Anterior cingulate cortex (tissue), 58 donors: ENCODE results near the gene SPRED3.

ENCODE experiments used
- DNase-seq, 58 donors: peaks; one replicate each; lab custom pipeline; 2025; lab: John Stamatoyannopoulos, UW

SPRED3 gene

GRCh38 chr19:38370299-38370698, 18.2 kb upstream of the SPRED3 start:
- DNase-seq = peak in 1 of 58 donors; percentile 9

DNA sequence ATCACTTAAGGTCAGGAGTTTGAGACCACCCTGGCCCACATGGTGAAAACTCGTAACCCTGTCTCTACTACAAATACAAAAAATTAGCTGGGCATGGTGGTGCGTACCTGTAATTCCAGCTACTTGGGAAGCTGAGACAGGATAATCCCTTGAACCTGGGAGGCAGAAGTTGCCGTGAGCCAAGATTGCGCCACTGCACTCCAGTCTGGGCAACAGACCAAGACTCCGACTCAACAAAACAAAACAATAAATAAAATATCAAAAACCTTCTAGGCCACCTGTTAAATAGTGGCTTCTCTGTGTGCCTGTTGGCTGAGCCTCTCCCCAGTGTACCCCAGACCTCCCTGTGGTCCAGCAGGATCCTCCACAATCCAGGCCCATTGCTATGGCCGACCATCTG, 17.4 kb upstream of the SPRED3 start:
- DNase-seq = no peak

DNA sequence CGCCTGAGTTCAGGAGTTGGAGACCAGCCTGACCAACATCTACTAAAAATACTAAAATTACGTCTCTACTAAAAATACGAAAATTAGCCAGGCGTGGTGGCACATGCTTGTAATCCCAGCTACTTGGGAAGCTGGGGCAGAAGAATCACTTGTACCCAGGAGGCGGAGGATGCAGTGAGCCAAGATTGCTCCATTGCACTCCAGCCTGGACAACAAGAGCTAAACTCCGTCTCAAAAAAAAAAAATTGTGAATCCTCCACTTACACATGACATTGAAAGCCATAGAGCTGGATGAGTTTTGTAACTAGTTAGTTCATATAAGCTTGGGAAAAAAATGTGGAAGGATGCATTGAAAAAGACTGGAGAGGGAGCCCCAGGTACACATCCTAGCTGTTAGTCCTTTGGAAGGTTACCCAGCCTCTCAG, 14.6 kb upstream of the SPRED3 start:
- DNase-seq = peak in 1 of 58 donors; percentile 64

DNA sequence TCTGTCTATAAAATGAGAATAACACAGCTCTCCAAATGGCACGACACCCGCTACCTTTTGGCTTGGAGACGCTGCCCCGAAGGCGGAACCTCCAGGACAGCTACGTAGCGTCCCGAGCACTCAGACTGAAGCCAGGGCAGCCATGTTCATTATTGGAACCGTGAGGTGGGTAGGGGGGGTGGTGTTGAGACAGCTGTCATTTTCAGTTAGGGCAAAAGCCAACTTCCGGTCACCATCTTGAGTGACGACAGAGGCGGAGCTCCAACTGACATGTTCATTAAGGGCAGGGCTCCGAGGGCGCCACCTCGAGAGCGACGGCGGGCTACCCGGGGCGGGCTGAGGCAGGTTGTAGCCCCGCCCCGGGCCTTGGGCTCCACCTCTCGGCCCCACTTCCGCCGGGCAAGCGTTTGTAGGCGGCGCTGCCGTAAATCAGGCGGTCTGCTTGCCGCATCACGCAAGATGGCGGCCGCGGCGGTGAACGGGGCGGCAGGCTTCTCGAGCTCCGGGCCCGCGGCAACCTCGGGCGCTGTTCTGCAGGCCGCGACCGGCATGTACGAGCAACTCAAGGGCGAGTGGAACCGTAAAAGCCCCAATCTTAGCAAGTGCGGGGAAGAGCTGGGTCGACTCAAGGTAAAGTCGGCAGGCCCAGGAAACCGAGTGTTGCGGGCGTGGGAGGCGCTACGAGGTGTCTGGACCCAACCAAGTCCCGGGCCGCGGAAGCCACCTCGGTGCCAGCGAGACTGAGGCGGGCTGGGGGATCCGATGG, 14.0 kb upstream of the SPRED3 start, which contains the start of gene PSMD8:
Gene PSMD8 (plus strand): TSS at position 240 of the 766 bp plus-strand sequence. CDS start 31 bp downstream, at position 271.
- peak; percentile 76 to 100 (median 99) for DNase-seq

DNA sequence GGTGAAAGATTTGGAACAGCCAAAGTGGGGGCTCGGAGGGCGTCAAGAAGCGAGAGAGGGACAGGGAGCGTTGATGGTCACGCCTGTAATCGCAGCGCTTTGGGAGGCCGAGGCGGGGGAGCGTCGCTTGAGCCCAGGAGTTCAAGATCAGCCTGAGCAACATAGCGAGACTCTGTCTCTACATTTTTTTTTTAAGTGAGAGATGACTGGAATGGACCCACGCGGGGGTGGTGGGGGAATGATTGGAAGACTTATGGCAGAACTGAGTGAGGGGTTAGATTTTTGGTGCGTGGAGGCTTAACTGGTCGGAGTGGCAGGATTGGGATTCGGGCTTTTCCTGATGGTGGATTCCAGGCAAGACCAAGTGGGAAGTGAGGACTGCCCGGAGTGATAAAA, 13.4 kb upstream of the SPRED3 start:
- no peak for DNase-seq

DNA sequence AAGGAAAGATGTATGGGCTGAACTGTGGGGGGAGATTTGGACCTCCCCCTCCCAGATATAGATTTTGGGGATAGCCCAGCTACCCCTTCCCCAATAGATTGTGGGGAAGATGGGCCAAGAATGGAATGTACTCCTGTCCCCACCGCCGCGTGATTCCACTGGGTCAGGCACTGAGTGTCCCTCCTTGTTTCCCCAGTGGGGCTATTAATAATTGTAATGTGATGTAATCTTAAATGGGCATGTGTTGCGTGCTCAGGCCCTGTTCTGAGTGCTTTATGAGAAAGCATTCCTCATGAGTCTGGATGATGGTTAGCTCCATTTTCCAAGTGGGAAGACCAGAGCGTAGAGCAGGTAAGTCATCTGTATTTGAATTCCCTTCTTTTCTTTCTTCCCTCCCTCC, 12.7 kb upstream of the SPRED3 start:
- DNase-seq = no peak

DNA sequence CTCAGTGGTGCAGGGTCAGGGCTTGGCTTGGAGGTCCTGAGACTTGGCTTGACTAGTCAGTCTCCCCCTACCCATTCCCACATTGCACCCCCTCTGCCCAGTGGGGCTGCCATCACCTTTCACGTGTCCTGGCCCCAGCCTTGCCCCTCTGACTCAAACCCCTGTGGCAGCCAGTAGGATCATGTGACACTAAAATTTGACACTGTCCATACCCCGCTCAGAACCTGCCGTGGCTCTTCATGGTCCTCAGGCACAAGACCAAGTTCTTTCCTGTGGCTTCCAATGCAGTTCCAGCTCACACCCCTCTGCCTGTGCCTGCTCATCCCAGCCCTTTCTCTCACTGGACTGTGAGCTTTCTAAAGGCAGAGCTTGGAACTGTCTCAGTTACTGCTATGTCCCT, 11.9 kb upstream of the SPRED3 start:
- no peak for DNase-seq

DNA sequence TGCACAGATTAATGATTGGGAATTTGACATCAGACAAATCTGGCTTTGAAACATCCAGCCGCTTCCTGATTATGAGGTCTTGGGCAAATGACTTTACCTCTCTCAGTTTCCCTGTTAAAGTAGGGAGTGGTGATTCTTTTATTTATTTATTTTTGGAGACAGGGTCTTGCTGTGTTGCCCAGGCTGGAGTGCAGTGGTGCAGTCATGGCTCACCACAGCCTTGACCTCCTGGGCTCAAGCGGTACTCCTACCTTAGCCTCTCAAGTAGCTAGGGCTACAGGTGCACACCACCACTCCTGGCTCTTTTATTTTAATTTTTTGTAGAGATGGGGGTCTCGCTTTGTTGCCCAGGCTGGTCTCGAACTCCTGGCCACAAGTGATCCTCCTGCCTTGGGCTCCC, 11.4 kb upstream of the SPRED3 start:
- no peak for DNase-seq

DNA sequence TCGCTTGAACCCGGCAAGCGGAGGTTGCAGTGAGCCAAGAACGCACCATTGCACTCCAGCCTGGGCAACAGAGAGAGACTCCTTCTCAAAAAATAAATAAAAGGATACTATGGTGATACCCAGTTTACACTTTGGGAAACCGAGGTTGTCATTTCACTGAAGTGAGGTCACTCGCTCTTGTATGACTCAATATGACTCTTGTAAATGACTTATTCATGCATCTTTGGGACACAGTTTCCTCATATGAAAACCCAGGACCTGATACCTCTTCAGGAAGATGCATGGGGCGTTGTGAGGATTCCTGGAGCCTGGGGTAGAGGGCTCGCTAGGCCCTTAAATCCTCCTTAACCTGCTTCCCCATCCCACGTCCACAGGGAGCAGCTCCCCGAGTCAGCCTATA, 9.6 kb upstream of the SPRED3 start:
- DNase-seq = no peak

DNA sequence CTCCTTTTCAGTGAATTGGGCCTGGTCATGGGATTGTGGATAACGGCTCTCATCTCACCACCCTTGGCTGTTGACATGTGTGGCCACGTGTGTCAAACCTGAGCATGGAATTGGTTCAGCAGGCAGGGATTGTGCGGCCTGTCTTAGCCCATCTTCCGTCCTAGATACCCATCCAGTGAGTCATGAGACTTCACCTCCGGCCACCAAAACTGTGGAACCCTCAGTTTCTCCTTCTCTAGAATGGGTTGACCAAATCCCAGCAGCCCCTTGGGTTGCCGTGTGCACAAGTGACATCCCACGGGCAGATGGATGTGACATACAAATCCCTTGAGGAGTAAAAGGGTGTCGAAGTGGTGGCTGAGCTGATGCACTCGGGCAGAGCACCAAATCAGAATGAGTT, 7.4 kb upstream of the SPRED3 start:
- no peak for DNase-seq

GRCh38 chr19:38383184-38383583, 5.3 kb upstream of the SPRED3 start:
- DNase-seq = no peak

GRCh38 chr19:38383743-38384142, 4.8 kb upstream of the SPRED3 start:
- DNase-seq = no peak

DNA sequence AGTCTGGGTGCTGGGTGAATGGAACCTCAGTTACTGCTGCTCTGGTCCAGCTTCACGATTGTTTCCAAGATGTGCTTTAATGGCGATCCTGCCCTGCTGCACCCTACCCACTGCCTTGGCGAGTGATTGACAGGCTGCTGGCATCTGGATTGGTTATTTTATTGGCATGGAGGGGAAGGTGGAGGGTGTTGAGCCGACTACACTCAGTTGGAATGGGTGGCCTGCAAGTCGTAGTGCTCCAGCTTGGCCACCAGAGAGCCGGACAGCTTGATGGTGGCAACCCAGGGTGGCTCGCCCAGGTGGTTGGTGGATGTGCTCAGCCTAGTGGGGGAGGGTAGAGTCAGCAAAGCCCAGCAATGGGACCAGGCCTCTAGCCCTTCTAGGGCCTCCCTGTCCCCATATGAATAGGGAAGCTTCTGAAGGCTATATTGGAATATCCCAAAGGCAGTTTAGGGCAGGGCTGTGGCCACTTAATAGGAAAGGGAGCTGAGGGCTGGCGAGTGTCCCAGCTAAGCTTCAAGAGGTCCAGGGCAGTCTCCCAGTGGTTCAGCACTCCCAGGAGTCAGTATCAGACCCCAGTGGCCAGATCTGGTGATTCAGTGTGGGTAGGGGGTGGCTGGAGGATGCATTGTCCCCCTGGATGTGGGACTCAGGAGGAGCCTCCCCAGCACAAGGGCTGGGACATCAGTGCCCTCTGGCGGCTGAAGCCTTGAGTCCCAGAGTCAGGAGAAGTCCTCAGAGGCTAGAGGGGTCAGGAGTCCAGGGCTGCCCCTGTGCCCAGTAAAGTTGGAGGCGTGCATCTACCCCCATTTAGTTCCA, 4.1 kb upstream of the SPRED3 start:
- DNase-seq = no peak

GRCh38 chr19:38385057-38385803, 3.3 kb upstream of the SPRED3 start:
- DNase-seq = no peak

DNA sequence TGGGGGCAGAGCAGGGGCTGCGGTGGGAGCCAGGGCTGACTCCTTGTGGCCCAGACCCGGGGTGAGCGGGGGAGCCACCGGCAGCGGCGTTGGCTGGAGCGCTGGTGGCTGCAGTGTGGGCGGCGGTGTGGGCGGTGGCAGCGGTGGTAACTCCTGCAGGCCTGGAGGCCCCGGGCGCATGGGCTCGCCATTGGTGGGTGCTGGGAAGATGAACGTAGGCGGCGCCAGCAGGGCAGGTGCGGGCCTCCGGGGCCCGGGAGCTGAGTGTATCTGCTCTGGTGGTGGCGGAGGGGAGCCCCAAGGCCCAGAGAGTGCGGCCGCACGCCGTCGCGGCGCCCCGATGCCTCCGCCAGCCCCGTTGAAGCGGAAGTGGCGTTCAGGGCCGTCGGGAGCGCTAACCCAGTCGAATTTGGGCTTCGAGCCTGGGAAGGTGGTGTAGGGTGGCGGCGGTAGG, 2.7 kb upstream of the SPRED3 start:
- no peak for DNase-seq

GRCh38 chr19:38386300-38386970, 2.1 kb upstream of the SPRED3 start:
- no peak for DNase-seq

- DNase-seq = peak in 2 of 58 donors; percentile 44 to 47
These were observed 1.4 kb upstream of the SPRED3 start for GRCh38 chr19:38386971-38387549.

GRCh38 chr19:38387550-38388348, 748 bp upstream of the SPRED3 start, which contains the start of gene GGN:
Gene GGN (minus strand): TSS chr19:38388034. CDS start chr19:38387261, 773 bp downstream.
- peak in 57 of 58 donors; percentile 47 to 94 (median 75) for DNase-seq
